ENCODE data around the gene MYL5.

- TF ChIP-seq CTCF (conservative IDR thresholded peaks at IDR 0.05; ENCODE audit: low read depth, low read length) (no peak), MAFK (IDR thresholded peaks at IDR 0.05; ENCODE audit: low read depth, low read length) (no peak)
Observed at GRCh38 chr4:675036-675882, 917 bp downstream of the MYL5 start.

Data from IMR-90 (cell line).